Stimulated activated CD8-positive, alpha-beta memory T cell treated with anti-CD3 and anti-CD28 coated beads, Interleukin-4, amount 100 ng/mL, for 24 hours (primary cell): Measurements from ENCODE around the gene TMEM205.
A peak's percentile ranks its signal among the peaks of the same experiment; 100 is the strongest.

Source experiments
- DNase-seq: peaks from one replicate; pipeline ENCODE4 v3.0.0-alpha.2; 2020; ENCODE audit warnings: low read depth

The TMEM205 gene

GRCh38 chr19:11299946-11300810 lies 45.9 kb downstream of the TMEM205 start:
- DNase-seq: no peak

GRCh38 chr19:11296264-11296663 lies 49.8 kb downstream of the TMEM205 start:
- DNase-seq: no peak

- no peak for DNase-seq
Measured at GRCh38 chr19:11295665-11296245, 50.3 kb downstream of the TMEM205 start, which contains the start of gene TSPAN16. TSS of gene TSPAN16 (plus strand) at chr19:11296160. CDS start at chr19:11296298, 138 bp downstream.

- no peak for DNase-seq
Measured at GRCh38 chr19:11295180-11295579, 50.9 kb downstream of the TMEM205 start.

- DNase-seq: peak; percentile 76
Measured at GRCh38 chr19:11293433-11294389, 52.4 kb downstream of the TMEM205 start.
